SK-N-SH treated with all-trans-retinoic acid at 6 μM for 48 hours (cell line): Measurements from ENCODE around the gene ABHD3.
"Not testable (repeated sequence)": the region's sequence is repeated elsewhere in the genome, so short reads cannot be mapped to it uniquely, and the experiment has no call there.

ENCODE experiments used
- BACH2 ChIP-seq: fragments of 250-450 bp; sonication (Bioruptor Pico); IDR thresholded peaks from 2 replicates; pipeline ENCODE4 v1.9.0; 2021; ENCODE audit warnings: mild to moderate bottlenecking, borderline replicate concordance
- ZFP30 ChIP-seq: fragments of 450-650 bp; formaldehyde crosslinking; IDR thresholded peaks from 2 replicates; pipeline ENCODE4 v1.5.0; 2022; ENCODE audit warnings: mild to moderate bottlenecking, moderate library complexity
- ZNF70 ChIP-seq: fragments of 450-650 bp; formaldehyde crosslinking; IDR thresholded peaks from 2 replicates; pipeline ENCODE4 v1.5.0; 2020; ENCODE audit warnings: mild to moderate bottlenecking, moderate library complexity
- TF ChIP-seq, protein P1 (sequence below): fragments of 250-450 bp; sonication (Bioruptor Pico); IDR thresholded peaks from 2 replicates; pipeline ENCODE4 v1.8.0; 2020; ENCODE audit warnings: mild to moderate bottlenecking, moderate library complexity, borderline replicate concordance

DNA sequence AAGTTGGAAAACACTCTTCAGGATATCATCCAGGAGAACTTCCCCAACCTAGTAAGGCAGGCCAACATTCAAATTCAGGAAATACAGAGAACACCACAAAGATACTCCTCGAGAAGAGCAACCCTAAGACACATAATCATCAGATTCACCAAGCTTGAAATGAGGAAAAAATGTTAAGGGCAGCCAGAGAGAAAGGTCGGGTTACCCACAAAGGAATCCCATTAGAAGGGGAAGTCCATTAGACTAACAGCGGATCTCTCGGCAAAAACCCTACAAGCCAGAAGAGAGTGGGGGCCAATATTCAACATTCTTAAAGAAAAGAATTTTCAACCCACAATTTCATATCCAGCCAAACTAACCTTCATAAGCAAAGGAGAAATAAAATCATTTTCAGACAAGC, 32.4 kb upstream of the ABHD3 start:
- not testable (repeated sequence) for TF ChIP-seq BACH2, ZFP30, ZNF70 (CRISPR knock-in tag)
- TF ChIP-seq, protein P1, sequence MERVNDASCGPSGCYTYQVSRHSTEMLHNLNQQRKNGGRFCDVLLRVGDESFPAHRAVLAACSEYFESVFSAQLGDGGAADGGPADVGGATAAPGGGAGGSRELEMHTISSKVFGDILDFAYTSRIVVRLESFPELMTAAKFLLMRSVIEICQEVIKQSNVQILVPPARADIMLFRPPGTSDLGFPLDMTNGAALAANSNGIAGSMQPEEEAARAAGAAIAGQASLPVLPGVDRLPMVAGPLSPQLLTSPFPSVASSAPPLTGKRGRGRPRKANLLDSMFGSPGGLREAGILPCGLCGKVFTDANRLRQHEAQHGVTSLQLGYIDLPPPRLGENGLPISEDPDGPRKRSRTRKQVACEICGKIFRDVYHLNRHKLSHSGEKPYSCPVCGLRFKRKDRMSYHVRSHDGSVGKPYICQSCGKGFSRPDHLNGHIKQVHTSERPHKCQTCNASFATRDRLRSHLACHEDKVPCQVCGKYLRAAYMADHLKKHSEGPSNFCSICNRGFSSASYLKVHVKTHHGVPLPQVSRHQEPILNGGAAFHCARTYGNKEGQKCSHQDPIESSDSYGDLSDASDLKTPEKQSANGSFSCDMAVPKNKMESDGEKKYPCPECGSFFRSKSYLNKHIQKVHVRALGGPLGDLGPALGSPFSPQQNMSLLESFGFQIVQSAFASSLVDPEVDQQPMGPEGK (CRISPR knock-in tag), result not testable (repeated sequence)
